Measurements from ENCODE around the gene CHMP2B.
"Not testable (repeated sequence)": the region's sequence is repeated elsewhere in the genome, so short reads cannot be mapped to it uniquely, and the experiment has no call there.

Gene CHMP2B

DNA sequence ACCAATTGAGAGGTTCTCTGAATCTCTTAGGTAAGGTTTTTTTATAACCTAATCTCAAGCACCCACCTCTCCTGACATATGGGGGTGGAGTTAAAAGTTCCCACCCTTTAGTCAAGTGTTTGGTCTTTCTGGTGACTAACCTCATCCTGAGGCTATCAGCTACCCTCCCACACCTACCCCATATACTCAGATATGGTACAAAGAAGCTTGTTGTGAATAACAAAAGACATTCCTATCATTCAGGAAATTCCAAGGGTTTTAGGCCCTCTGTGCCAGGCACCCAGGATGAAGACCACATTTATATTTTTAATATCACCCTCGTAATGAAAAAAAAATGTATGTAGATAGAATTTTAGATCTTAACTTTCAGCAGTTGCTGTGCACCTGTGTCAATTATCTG is 9.0 kb downstream of the CHMP2B start:
- no peak for DNase-seq

DNA sequence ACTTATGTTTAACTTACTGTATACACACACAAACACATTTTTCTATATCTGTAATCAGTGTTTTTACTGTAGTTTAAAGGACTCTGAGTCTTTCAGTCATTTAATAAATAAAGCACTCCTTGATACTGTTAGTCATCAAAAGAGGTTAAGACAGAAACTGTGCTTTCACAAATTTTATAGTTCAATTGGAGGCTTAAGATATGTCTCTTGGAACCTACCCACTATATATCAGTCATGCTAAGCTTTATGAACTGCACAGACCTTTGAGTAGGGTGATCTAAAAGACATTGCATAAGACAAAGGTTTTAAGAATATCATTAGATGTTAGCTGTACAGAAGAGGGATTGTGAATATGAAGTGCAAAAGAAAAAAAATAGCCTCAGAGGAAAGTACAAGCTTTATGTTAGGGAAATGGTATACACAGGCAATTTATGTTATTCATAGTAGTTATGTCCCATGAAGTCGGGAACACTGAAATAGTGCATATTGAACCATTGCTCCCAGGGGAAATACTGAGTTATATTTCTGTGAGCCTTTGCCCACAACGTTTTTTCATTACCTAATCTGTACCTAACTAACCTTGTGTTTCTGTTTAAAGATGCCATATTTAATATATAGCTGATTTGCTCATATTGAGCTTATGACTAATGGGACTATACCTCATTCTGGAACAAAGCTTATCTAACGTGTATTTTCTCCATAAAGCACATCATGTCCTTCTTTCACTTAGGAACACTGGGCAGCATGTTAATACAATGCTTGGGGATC is 19.7 kb downstream of the CHMP2B start:
- no peak for DNase-seq

DNA sequence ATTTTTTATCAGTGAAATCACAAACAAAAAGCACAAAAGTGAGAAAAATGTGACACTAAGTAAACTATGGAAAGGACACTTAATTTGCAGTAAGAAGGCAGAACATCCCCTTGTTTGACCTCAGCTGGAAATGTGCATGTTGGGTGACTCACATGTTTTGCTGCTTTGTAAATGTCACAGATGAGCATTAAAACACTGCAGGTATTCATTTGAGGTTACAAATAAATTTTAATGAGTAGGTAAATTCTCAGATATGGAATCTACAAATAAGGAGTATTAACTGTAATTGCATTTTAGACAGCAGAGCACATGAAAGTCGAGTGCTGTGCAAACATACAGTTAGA is 20.3 kb downstream of the CHMP2B start:
- DNase-seq, result no peak

DNA sequence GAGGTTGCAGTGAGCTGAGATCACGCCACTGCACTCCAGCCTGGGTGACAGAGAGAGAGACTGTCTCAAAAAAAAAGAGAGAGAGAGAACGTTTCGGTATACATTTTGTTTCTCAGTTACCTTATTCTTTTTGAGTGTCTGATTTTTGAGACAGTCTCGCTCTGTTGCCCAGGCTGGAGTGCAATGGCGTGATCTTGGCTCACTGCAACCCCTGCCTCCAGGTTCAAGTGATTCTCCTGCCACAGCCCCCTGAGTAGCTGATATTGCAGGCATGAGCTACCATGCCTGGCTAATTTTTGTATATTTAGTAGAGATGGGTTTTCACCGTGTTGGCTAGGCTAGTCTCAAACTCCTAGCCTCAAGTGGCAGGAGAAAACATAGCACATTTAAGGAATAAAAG is 21.1 kb downstream of the CHMP2B start:
- DNase-seq, result not testable (repeated sequence)

DNA sequence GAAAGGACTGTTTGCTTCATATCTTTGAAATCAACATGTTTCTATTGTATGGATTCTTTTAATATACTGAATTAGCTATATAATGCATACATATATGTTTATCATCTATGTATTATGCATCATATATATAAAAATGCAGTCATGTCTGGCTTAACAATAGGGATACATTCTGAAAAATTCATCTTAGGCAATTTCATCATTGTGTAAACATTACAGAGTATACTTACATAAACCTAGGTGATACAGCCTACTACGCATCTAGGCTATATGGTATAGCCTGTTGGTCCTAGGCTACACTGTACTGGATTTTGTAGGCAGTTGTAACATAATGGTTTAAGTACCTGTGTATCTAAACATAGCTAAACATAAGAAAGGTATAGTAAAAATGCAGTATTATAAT is 21.7 kb downstream of the CHMP2B start:
- DNase-seq, result no peak

DNA sequence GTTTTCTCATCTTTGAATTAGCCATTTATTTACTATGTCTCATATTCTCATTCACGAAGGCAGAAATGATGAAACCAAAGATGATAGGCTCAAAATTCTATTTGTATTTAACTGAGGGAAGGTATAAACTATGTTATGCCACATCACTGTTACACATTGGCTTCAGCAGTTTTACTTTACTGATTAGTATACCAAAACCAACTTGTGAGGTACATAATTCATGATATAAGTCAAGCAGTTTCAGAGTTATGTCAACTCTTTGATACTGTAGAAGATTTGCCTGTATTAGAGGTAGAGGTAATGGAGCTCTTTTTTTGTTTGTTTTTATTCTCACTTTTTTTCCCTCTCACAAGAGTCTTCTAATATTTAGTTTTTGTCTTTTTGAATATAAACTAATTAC is 22.9 kb downstream of the CHMP2B start:
- no peak for DNase-seq

DNA sequence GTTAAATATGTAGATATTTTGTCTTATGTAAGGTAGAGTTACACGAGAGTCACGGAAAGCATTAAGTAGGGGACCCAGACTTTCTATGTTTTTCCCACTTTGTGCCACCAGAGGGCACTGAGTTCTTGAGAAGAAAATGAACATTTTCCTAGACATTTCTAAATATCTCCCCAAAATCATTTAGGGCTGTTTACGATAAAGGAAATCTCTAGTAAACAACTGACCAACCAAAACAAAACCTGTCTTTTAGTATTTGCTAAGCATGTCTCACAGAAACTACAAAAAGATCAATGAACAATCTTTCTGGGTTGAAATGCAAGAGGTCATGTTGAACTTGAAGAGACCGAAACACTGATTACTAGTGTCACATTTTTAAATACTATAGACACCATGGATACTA is 33.2 kb downstream of the CHMP2B start:
- no peak for DNase-seq

DNA sequence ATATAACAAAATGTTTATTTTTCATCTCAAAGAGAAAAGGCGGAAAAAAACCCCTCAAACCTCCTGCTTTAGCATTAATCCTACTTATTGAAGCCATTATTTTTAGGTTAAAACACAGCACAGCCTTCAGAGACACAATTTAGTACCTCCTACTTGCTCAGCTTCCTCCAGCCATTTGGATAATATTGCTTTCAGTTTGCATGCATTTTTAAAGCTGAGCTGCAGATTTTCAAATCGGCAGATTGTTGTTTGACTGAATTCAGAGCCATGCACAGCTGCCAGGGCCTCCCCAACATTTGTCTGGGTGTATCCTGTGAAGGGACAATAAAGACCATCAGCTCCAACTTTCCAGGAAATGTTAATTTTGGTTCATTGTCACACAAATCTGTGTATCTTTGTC is 34.8 kb downstream of the CHMP2B start:
- DNase-seq, result no peak

DNA sequence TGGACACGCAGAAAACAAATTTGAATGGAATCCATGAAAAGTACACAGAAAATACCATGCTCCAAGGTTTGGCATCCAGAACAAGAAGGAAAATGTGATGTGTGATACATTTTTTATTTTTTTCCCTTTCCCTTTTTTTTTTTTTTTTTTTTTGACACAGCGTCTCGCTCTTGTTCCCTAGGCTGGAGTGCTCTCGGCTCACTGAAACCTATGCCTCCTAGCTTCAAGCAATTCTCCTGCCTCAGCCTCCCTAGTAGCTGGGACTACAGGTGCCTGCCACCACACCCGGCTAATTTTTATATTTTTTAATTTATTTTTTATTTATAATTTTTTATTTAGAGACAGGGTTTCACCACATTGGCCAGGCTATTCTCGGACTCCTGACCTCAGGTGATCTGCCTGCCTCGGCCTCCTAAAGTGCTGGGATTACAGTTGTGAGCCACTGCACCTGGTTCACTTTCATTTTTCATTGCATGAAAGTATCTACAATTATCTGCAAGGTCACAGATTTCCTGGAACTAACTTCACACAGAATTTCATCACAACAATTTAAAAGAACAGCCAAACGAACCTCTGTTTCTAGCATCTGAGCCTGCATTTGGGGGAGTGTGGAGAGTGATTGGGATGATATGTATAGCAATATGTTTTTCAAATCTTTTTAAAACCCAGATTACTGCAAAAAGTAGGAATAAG is 41.0 kb downstream of the CHMP2B start:
- no peak for DNase-seq

DNA sequence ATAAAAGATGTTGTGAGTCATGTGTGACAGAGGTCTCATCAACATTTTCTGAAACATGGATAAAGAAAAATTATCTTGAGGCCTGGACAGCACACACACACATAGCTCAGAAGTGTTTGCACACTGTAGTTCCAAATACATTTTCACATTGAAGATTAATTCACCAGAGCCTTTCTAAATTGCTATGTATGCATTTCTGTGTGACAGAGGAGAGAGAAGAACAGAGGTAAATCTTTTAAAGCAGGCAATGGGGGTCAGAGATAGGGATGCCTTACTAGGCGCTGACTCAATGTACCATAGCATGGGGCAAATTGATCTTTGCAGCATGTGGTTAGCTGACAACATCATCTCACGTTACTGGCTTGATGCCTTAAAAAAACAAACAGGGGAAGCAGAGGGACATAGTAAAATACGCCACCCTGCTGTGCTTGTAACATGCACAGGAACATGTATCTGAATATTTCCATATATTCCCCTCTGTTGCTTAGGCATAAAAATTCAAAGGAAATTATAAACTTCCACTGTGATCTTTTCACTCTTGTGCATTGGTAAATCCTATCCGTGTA is 41.6 kb downstream of the CHMP2B start:
- no peak for DNase-seq

DNA sequence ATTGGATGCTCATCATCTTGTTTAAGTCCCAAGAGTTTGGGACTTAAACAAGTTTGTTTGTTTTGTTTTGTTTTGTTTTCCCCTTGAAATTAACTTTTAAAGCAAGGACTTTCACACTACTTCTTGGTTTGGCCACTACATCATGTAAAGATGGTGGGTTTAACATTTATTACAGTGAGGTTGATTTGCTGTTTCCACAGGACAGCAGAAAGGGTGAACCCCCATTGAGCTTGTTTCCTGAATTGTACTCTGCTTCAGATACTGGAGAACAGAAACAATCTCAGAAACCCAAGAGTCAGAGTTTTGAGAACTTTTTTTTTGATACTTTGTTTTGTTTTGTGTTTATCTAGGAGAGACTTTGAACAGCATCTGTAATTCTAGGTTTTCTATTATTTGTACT is 42.6 kb downstream of the CHMP2B start:
- no peak for DNase-seq

DNA sequence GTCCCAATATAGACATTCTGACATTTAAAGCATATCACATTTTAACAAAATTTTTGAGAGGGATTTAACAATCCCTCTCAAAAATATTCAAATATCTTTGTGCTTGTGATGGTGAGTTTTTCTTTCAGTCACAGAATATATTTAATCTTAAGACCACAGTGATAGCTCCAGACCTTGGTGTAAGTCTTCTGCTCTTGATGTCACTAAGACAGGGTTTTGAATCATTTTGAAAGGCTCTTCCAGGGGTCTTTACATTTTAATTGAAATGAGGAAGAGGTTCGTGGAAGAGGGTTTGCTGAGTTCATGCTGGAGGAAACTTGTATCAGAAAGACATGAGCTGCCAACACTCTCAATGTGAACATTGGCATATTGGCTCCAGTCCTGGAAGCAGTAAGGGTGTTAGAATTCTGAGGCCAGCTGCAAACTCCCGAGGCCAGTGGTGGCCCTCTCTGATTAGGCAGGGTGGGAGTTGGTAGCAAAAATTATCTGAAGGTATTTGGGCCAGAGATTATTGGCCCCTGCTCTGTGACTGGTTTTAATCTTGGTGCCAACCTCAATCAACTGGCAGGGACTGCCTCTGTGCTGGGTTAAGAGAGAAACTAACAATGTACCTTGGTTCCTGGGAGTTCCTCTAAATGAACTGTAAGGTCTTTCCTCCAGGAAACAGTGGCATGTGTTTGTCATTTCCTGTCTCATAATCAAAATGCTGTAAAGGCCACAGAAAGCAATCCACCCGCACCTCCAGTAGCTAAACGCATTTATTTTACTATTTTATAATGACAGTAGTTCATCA is 44.0 kb downstream of the CHMP2B start:
- no peak for DNase-seq

DNA sequence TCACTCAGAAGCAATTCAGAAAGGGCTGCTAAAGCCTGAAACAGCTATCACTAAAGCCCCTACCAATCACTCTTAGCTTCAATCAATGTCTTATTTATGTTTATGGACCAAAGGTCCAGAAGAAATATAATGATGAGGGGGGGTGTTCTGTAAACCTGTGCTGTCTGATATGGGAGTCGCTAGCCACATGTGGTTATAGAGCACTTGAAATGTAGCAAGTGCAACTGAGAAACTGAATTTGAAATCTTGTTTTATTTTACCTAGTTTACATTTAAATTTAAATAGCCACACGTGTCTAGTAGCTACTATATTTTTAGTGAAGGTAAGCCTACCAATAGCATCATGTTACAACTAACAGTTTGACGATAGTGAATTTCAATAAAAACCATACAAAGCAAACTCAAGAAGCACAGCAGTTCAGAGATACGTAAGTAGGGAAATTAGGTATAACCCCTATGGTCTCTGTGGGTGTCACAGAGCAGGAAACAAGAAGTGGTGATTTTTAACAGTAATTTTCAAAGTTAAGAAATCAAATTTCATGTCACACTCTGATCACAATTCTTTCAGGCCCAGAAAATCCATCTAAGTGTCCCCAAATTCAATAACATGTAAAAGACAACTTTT is 45.7 kb downstream of the CHMP2B start:
- no peak for DNase-seq

DNA sequence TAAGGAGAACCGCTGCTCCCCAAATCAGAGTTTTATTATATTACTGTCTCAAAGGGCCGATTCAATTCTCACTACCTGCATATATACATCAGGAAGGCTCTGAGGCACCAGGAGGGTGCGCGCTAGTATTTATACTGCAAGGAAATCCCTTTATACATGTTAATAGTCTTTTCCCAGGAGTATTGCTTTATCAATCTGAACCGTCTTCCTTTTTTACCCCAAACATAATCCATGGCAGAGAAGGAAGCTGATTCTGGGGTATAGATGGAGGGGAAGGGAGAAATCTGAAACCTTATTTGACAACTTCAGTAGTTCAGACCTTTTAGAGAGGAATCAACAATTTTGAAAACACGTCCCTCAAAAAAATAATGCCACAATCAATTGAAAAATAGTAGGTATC is 49.4 kb downstream of the CHMP2B start, which contains the start of gene POU1F1:
POU1F1 (minus strand) TSS at position 101 of the 400 bp plus-strand sequence. CDS start 122 bp downstream, outside the sequence.
- no peak for DNase-seq

DNA sequence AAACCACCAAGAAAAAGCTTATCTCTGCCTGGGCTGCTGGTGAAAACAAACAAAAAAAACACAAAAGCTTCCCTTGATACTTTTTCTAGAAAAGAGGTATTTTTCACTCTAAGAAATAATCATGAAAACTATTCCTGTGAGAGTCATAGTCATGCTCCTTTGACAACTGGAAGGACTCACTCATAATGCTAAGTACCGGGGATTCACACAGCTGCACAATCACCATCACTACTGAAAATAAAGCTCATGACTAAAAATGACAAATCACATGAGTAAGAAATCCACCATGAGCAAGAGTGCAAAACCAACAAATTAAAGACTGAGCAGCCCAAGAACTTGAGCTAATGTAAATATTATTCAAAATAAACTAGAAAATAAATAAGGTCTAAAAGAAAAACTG is 59.9 kb downstream of the CHMP2B start:
- no peak for DNase-seq

DNA sequence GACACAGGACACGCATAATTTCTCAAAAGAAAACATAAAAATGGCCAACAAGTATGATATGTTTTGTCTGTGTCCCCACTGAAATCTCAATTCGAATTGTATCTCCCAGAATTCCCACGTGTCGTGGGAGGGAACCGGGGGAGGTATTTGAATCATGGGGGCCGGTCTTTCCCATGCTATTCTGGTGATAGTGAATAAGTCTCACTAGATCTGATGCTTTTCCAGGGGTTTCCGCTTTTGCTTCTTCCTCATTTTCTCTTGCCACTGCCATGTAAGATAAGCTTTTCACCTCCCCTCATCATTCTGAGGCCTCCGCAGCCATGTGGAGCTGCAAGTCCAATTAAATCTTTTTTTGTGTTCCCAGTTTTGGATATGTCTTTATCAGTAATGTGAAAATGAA is 61.3 kb downstream of the CHMP2B start:
- no peak for DNase-seq

DNA sequence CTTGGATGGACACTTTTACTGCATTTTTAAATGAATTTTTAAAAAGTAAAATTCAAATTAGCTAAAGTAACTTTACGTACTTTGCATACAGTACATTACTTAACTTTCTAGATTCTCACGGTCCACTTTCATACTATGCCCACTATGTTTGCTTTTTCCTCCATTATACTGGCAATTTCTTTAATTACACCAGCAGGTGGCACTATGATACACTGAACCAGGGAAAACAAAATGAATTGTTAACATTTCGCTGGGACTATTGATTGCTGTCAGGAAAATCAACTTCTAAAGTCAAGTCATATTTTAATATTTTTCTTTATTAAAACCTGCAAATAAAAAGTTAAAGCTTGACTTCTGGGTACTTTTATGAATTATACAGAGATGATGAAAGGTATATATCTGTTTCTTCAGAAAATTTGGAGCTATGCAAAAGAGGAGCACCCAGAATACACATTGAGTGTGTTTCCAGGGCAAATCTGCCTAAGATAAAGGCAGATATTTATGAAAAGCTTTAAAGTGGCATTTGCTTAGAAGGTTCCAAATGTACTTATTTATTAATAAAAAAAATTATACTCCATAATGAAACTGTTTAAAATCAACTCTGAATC is 71.1 kb downstream of the CHMP2B start:
- DNase-seq, result no peak

DNA sequence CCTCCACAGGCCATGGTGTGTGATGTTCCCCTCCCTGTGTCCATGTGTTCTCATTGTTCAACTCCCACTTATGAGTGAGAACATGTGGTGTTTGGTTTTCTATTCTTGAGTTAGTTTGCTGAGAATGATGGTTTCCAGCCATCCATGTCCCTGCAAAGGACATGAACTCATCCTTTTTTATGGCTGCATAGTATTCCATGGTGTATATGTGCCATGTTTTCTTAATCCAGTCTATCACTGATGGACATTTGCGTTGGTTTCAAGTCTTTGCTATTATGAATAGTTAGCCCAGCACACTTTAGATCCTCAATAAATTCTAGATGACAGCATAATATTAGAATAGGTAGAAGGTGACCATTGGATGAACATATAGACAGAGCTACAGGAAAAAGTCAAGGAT is 77.9 kb downstream of the CHMP2B start:
- not testable (repeated sequence) for DNase-seq
